Putamen (tissue), 1 donor: Measurements from ENCODE around the gene NPNT.
"Not testable (repeated sequence)": the region's sequence is repeated elsewhere in the genome, so short reads cannot be mapped to it uniquely, and the experiment has no call there.

Source experiments
- DNase-seq: peaks from one replicate; pipeline ENCODE4 v3.0.0-alpha.2; 2016; ENCODE audit warnings: low spot score

NPNT gene, protein sequence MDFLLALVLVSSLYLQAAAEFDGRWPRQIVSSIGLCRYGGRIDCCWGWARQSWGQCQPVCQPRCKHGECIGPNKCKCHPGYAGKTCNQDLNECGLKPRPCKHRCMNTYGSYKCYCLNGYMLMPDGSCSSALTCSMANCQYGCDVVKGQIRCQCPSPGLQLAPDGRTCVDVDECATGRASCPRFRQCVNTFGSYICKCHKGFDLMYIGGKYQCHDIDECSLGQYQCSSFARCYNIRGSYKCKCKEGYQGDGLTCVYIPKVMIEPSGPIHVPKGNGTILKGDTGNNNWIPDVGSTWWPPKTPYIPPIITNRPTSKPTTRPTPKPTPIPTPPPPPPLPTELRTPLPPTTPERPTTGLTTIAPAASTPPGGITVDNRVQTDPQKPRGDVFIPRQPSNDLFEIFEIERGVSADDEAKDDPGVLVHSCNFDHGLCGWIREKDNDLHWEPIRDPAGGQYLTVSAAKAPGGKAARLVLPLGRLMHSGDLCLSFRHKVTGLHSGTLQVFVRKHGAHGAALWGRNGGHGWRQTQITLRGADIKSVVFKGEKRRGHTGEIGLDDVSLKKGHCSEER

DNA sequence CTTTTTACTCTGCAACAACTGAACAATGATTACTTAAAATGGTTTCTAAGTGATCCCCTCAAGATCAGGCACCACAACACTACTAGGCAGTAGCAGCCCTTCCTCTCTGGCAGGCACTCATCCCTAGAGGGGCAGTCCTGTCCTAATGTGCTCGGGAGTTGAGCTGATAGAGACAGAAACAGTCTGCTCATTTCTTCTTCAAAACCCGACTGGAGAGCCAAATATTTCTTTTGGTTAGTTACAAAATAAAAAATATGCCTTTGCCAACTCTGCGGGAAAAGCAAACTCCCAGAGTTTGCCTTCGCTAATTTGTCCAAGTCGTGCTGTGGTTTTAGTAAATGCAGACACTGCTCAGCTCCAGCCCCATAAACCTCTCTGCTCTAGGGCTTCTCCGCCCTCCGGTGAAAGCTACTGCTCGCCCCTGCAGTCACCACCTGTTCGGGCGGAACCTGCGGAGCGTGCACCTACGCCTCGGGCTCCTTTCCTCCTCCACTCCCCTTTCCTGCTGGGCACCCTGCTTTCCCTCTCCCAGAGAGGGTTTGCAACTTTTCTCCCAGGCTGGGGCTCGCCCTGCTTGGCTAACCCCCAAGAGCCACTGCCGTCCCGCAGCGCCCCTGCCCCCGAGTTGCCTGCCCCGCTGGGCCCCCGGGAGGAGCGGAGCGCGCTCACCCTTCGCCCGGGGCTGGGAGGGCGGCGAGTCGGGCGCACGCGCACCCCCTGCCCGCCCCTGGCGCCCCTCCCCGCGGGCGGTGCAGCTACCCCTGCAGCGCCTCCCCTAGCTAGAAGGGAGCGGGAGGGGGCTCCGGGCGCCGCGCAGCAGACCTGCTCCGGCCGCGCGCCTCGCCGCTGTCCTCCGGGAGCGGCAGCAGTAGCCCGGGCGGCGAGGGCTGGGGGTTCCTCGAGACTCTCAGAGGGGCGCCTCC, at the start of gene NPNT:
Gene NPNT, plus strand, starts transcription at position 812 of the 923 bp plus-strand sequence. CDS start 182 bp downstream, outside the sequence.
- DNase-seq = no peak

DNA sequence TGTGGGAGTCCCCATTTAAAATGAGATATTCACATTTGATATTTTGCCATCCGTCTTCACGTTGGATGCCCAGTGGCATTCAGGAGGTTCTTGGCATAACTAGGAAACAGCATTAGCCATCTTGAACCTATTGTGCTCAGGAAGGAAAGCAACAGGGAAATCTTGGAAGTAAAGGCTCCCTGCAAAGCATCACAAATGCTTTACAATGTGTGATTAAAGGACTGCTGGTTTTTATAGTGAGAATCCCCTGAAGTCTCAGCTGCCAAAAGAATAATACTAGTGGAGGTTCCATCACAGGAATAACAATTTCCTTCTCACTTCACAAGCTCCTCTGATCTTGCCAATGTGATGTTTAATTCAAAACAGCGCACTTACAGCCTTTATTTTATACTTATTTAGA, 49.7 kb upstream of the NPNT start:
- DNase-seq = no peak

DNA sequence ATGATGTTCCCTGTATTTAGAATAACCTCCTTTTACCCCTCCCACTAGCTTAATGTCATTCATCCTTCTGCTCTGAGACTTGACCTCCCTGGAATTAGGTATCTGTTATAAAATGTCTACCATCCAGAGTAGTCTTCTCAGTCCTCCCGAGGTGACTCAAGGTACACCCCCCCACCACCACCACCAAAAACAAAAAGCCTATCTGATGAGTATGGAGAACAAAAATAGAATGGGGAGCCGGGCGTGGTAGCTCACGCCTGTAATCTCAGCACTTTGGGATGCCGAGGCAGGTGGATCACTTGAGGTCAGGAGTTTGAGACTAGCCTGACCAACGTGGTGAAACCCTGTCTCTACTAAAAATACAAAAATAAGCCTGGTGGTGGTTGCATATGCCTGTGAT, 46.9 kb upstream of the NPNT start:
- not testable (repeated sequence) for DNase-seq

DNA sequence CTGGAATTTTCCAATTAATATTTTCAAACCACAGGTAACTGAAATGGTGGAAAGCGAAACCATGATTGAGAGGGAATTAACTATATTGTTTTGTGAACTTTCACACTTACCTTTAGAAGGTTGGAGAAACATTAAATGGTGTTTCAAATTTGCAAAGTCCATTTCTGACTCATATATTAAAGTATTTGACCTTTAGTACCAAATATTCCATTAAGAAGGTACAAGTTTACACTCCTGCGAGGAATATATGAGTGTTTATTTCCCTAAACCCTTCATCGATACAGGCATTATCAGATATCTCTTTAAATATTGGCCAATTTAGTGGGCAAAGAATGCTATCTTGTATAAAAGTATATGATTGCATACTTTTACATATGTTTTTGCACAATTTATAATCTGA, 44.1 kb upstream of the NPNT start:
- no peak for DNase-seq

DNA sequence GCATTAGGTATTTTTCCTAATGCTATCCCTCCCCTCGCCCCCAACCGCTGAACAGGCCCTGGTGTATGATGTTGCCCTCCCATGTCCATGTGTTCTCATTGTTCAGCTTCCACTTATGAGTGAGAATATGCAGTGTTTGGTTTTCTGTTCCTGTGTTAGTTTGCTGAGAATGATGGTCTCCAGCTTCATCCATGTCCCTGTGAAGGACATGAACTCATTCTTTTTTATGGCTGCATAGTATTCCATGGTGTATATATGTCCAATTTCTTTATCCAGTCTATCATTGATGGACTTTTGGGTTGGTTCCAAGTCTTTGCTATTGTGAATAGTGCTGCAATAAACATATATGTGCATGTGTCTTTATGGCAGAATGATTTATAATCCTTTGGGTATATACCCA, 43.0 kb upstream of the NPNT start:
- DNase-seq = not testable (repeated sequence)

DNA sequence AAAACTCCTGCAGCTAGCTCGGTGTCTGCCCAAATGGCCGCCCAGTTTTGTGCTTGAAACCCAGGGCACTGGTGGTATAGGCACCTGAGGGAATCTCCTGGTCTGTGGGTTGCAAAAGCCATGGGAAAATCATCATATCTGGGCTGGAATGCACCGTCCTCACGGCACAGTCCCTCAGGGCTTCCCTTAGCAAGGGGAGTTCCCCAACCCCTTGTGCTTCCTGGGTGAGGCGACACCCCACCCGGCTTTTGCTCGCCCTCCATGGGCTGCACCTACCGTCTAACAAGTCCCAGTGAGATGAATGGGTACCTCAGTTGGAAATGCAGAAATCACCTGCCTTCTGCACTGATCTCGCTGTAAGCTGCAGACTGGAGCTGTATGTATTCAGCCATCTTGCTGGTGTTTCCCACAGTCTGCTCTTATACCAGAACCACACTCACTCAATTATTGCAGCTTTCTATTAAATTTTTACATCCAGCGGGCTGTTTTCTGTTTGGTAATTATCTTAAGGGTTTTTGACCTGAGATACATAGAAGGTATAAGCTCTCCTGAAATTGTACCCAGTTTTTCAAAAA, 36.7 kb upstream of the NPNT start:
- no peak for DNase-seq

DNA sequence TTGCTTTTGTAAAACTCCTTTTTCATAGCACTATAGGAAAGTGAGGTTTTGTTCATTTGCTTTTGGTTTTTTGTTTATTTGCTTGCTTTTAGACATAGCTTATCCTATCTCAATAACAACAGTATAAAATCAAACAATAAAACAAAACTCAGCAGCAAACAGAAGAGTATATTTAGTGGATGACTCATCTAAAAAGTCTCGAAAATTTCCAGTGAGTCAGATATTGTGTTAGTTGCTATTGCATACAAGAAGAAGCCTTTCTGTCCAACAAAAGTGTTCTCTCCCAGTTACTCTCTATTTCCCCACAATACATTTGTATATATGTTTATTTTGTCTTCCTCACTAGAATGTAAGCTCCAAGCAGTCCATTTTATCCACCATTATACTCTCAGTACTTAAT, 36.0 kb upstream of the NPNT start:
- no peak for DNase-seq

DNA sequence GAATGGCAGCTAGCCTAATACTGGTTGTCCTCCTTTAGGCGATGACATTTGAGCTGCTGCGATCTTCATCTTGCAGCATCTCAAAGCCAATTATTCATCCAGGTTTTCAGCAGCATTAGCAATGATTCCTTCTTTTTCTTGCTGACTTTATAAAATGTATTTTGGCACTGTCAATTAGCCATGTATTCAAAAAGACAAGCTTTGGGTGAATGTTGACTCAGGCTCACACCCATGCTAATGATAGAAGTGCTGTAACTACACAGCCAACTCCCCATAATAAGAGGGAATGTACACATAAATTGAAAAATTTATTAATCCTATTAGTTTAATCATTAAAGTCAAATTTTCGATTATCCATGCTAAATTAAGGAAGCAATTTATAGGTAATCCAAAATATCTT, 24.3 kb upstream of the NPNT start:
- DNase-seq = no peak

DNA sequence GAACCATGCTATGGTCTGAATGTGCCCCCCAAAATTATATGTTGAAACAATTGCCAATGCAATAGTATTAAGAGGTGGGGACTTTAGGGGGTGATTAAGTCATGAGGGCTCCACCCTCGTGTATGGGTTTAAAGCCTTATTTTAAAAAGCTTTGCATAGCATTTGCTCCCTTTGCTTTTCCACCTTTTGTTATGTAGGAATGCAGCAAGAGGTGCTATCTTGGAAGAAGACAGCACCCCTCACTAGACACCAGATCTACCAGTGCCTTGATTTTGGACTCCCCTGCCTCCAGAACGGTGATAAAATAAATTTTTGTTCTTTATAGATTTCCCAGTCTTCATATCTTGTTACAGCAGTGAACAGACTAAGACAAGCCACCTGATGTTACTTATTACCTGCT, 23.3 kb upstream of the NPNT start:
- DNase-seq = no peak

DNA sequence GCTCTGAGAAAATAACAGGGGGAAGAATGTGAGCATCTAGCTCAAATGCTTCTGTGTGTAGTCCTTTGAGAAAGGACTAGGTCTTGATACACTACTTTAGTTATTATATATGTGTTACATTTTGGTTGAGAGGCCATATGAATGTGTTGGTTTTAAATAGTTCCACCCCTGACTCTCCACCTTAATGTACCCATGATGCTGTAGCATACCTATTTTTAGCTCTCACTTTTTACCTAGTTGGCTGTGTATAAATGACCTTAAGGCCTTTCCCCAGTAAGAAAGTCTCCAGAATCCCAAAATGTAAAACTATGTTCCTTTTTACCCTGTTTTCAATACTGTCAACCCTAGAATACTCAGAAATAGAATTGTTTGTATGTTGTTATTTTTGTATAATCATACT, 20.0 kb upstream of the NPNT start:
- DNase-seq = no peak

DNA sequence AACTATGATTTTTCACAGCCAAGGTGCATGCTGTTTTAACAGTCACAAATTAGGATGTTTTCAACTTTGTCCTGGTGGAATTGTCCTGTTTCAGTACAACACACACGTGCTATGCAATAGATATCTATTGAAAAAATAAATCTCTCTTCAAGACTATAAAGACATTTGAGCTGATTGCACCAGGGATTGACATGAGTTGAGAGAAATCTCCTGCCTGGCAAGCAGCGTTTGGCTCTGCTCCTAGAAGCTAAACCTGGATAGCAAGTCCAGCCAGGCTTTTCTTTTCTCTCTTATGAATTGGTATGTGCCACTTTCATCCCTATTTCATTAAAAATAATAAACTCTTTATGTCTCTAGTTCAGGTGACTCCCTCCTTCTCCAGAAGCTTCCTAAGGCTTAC, 16.6 kb upstream of the NPNT start:
- DNase-seq = no peak

DNA sequence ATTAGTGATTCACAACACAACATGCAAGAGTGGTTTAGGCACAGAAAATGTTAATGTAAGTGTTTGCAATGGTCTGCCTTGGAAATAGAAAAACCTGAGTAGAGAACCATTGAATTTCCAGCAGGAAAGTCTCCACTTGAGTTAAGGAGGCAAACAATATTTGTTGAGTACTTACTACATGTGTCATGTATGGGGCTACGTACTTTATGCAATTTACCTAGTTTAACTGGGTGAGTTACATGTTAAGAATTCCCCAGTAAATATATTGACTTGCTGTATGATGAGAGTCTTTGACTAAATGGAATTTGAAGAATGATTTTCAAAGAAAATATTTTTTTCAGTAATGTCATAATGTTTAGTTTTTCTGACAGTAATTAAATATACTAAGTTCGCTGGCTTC, 7.8 kb upstream of the NPNT start:
- no peak for DNase-seq

DNA sequence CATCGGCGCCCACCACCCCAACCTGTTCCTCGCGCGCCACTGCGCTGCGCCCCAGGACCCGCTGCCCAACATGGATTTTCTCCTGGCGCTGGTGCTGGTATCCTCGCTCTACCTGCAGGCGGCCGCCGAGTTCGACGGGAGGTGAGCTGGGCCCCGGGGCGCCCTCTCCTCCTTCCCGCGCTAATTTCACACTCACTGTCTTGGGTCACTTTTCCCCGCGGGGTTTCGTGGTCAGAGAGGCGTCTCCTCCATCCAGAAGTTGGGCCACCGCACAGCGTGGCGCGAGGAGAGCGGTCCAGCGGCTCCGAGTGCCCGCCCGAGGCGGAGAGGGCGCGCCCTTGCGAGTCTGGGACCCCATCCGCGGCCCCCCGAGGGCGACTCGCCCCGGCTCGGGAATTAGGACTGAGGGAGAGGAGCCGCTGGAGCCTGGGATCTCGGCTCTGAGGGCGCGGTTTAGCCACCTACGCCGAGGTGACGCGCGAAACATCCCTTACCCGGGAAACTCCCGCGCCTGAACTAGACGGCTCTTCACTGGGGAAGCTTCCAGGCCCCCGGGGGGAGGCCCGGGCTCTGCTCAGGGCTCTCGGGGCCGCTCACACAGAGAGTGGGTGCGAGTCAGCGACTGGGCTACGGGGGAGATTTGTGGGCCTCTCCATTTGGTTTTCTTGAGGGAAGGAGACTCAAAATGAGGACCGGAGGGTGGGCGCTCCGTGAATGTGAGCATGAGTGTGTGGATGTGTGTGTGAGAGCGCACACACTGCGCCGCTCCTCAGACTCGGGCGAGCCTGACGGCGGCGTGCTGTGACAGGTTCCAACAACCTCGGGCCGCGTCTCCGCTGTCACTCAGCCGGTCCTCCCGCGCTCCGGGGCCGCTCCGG, 551 bp downstream of the NPNT start:
- no peak for DNase-seq

DNA sequence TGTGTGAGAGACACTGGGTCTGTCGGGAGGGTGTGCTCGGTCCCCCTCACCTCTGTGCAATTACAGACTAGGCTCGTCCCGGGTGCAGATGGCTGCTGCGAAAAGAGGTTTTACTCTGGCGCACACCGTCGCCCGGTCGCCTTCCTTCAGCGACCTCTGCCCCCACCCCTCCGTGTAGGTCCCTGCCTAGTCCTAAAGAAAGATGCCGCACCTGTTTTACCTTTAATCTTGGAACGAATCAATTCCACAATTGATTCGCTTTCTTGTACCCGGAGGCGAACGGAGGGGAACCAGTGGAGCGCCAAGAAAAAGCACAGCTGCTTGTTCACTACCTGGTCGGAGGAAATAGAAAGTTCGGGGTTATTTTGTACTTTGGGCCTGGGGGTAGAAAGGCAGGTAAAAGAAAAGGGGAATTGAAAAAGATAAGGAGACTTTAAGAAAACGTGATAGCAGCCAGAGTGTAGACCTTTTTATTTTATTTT, 1.2 kb downstream of the NPNT start:
- DNase-seq = no peak

DNA sequence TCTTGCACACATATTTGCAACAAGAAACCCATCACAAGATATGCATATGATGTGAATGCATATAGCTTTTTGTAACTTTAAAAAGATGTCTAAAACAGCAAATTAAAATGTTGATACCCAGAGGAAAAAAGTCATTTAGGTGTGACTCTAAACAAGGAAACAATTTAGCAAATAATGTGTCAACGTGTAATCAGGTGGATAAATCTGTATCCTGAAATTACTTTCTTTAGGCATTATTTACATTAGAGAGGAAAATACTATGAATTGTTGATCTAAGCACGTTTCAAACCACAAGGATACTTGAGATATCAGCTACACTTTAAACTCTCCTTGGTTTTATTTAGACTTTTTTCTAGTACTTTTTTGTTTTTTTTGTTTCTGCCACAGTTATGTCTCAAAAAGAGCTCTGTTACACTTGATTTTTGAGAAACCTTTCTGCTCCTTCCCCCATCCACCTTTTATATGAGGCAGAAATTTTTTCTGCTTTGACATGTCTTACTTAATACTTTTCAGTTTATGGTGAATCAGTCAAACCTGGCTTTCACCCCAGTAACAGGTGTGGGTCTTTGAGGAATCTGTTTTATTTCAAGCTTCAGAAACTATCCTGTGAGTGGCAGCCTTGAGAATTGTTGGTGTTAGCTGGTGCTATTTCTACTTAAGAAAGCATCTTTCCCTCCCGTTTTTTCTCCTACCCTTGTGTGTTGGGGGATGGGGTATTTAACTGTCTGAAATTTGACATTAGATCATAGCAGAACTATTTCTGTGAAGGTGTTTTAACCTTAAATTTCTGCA, 1.9 kb downstream of the NPNT start:
- DNase-seq = no peak

DNA sequence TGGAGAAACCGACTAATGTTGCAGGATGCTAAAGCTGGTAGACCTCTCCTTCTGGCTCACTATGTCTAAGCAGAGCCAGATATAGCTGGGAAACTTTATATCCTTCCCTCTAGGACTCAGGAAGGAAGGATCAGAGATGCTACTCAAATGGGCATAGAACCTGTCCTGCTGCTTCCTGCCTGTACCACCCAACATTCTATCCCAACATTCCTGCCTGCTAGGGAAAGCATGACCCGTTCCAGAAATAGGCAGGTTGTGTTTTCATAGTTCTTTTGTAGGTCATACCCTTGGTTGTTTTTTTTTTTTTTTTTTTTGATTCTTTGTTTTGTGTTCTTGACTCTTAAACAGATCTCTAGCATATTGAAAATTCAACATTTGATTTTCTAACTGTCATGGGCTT, 5.3 kb downstream of the NPNT start:
- no peak for DNase-seq

DNA sequence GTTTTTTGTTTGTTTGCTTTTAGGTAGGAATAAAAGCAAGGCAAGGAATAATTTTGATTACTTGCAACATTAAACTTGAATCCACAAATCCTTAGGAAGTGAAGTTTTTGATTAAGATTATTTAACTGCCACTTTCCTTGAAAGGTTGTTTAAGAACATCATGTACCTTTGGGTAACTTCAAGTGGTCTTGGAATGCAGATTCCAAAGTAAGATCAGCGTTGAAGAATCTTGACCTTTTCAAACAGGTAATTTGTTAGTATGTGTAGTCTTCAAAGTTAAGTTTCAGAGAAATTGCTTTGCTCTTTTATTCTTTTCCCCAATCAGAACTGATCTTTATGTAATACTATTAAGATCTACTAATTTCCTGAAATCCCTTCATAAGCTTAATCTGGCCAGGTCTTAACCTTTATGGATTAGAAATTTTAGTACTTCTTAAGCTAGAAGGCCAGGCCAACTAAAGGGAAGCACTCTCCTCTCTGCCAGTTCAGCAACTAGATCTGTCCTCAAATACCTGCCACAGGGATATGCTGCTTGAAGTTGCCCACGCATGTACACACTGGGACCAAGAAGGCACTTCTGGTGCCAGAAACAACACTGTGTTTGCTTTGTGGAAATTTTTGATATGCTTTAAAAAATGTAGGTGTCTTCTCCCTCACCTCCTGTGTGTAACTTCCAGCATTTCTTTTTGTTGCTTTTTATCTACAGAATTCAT, 7.4 kb downstream of the NPNT start:
- no peak for DNase-seq

DNA sequence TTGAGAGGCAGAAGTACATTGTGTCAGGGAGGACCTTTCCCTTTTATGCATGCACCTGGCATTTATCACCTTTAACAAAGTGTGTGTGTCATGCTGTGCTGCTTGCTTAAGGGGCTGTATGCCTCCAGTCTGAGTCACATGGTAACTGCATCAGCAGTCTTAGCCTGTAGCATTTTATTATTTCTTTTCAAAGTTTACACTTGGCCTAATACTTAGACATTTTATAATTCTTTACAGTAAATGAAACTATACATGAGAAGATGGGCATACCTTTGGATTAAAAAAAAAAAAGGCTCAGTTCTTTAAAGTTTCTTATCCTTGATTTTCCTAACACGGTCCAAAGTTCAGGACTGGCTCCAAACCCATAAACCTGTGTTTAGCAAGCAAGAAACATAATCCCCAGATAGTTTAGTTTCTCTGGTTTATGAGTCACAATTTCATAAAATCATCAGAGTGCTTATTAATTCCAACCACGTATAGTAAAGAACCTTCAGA, 14.6 kb downstream of the NPNT start:
- no peak for DNase-seq

DNA sequence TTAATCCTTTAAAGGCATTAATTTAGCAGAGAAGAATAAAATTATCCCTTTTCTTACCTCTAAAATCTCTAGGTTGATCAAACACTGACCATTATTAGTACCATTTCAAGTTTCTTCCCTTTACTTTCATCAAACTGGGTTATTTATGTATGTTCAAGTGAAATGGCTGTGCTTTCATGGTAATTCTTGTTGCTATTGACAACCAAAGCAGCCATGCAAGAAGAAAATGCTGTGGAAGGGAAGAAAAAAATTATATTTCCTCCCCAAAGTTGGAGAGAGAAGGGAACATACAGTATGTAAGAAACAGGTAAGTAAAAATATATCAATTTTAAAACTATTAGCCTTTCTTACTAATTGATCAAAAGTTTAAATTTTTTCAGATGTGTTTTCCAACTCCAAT, 16.2 kb downstream of the NPNT start:
- no peak for DNase-seq

DNA sequence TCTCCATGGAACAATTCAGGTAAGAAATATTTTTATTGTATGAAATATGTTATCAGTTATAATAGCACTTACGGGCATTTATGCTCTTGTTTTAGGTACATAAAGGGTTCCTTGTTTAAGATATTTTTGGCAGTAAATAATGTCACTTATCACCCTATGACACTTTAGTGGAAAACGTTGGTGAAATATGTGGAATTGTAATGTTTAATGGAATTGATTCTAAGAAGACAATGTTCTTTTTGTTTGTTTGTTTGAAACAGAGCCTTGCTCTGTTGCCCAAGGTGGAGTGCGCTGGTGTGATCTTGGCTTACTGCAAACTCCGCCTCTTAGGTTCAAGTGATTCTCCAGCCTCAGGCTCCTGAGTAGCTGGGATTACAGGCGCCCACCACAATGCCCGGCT, 17.4 kb downstream of the NPNT start:
- no peak for DNase-seq
